ENCODE data around the gene TPI1. TPM values are rescaled to one million over a fixed set of nuclear protein-coding genes. Genes with fewer than 3 reads are reported as not detected.
A peak's percentile ranks its signal among the peaks of the same experiment; 100 is the strongest.

TPI1 gene
- total RNA-seq, 1 experiment from 2014 or later: 1,835 TPM

GRCh38 chr12:6840761-6841515 is 26.4 kb upstream of the TPI1 start, which contains the start of gene GNB3:
Gene GNB3 (plus strand): TSS chr12:6840925. CDS start chr12:6841288, 363 bp downstream.
- no peak for DNase-seq (ENCODE audit: low read depth, low spot score)
- in situ Hi-C loops (cut with HindIII; ENCODE audit: low pct_unique_long_range_greater_than_20kb, low sequenced_read_pairs): no loop called here

GRCh38 chr12:6842075-6842474 is 25.3 kb upstream of the TPI1 start:
- in situ Hi-C loops (cut with HindIII; ENCODE audit: low pct_unique_long_range_greater_than_20kb, low sequenced_read_pairs): no loop called here
- no peak for DNase-seq (ENCODE audit: low read depth, low spot score)

- DNase-seq (ENCODE audit: low read depth, low spot score): no peak
- in situ Hi-C loops (cut with HindIII; ENCODE audit: low pct_unique_long_range_greater_than_20kb, low sequenced_read_pairs): no loop called here
Measured at GRCh38 chr12:6843118-6843902, 24.0 kb upstream of the TPI1 start.

- in situ Hi-C loops (cut with HindIII; ENCODE audit: low pct_unique_long_range_greater_than_20kb, low sequenced_read_pairs): no loop called here
Measured at GRCh38 chr12:6845395-6845794, 21.9 kb upstream of the TPI1 start.

DNA sequence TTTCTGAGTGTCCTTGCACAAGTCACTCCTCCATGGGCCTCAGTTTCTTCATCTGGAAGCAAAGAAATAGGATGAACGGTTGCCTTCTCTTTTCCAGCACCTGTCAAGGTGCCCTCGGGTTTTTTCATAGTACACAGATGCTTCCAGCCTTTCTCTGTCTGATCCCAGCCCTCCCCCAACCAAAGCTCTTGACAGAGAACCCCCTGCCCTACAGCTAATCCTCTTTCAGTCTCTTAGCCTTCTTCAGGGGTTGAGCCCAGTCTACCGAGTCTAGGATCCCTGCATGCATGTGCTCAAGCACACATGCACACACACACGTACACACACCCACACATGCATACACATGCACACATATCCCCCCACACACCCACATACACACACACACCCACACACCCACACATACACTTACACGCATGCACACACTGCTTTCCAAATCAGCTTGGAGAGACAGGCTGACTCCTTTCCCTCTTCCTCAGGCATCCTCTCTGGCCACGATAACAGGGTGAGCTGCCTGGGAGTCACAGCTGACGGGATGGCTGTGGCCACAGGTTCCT is 20.9 kb upstream of the TPI1 start:
- no peak for DNase-seq (ENCODE audit: low read depth, low spot score)
- in situ Hi-C loops (cut with HindIII; ENCODE audit: low pct_unique_long_range_greater_than_20kb, low sequenced_read_pairs): no loop called here

More at GRCh38 chr12:6845395-6845794, 21.9 kb upstream of the TPI1 start:
- DNase-seq (ENCODE audit: low read depth, low spot score): no peak

DNA sequence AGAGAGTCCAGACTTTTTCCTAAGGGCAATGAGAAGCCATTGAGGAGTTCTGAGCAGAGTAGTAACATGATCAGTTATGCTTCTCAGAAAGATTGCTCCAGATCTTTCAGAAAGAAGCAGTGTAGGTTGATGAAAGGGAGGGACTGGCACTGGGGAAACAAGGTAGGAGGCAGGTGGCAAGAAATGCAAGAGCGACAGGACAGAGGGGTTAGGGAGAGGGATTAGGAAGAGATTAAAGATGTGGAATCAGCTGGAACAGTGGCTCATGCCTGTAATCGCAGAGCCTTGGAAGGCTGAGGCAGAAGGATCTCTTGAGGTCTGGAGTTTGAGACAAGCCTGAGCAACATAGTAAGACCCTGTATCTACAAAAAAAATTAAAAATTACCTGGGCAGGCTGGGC is 19.7 kb upstream of the TPI1 start:
- in situ Hi-C loops (cut with HindIII; ENCODE audit: low pct_unique_long_range_greater_than_20kb, low sequenced_read_pairs): no loop called here
- DNase-seq (ENCODE audit: low read depth, low spot score): no peak

- in situ Hi-C loops (cut with HindIII; ENCODE audit: low pct_unique_long_range_greater_than_20kb, low sequenced_read_pairs): no loop called here
- DNase-seq (ENCODE audit: low read depth, low spot score): no peak
Measured at GRCh38 chr12:6849427-6849826, 17.9 kb upstream of the TPI1 start.

DNA sequence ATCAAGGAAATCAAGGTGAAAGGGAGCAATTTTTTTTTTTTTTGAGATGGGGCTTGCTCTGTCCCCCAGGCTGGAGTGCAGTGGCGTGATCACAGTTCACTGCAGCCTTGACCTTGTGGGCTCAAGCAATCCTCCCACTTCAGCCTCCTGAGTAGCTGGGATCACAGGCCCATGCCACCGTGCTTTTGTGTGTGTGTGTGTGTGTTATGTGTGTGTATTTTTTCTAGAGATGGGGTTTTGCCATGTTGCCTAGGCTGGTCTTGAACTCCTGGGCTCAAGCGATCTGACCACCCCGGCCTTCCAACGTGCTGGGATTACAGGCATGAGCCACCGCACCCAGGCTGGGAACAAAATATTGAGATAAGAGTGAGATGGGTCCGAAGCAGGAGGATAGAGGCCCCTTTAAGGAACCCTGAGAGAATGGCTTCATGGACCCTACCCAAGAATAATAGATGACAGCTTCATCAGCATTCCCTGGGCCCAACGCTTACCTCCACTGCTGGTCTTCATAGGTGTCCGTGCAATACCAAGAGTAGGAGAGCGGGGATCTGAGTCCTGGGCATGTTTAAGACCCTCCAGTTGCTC is 17.3 kb upstream of the TPI1 start:
- DNase-seq (ENCODE audit: low read depth, low spot score): no peak
- in situ Hi-C loops (cut with HindIII; ENCODE audit: low pct_unique_long_range_greater_than_20kb, low sequenced_read_pairs): no loop called here

DNA sequence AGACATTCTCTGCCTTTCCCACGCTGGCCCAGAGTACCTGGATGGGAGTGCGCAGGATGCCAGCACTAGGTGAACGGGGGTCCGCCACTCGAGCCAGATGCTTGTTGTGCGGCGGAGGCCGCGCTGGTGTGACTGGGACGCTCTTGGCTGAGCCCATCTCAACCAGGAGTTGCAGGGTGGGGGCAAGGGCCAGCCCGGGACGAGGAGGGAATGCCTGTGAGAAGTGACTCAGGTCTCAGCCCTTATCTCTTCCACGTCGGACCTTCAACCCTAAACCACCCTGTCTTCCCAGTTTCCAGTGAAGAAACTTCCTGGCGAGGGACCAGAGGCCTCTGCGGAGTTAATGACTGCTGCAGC is 16.6 kb upstream of the TPI1 start:
- in situ Hi-C loops (cut with HindIII; ENCODE audit: low pct_unique_long_range_greater_than_20kb, low sequenced_read_pairs): no loop called here
- no peak for DNase-seq (ENCODE audit: low read depth, low spot score)

GRCh38 chr12:6851153-6851920 is 16.0 kb upstream of the TPI1 start, which contains the start of gene CDCA3:
Gene CDCA3 (minus strand): TSS chr12:6851286. CDS start chr12:6850952, 334 bp downstream.
- DNase-seq (ENCODE audit: low read depth, low spot score): peak; percentile 99
- in situ Hi-C loops (cut with HindIII; ENCODE audit: low pct_unique_long_range_greater_than_20kb, low sequenced_read_pairs): no loop called here

DNA sequence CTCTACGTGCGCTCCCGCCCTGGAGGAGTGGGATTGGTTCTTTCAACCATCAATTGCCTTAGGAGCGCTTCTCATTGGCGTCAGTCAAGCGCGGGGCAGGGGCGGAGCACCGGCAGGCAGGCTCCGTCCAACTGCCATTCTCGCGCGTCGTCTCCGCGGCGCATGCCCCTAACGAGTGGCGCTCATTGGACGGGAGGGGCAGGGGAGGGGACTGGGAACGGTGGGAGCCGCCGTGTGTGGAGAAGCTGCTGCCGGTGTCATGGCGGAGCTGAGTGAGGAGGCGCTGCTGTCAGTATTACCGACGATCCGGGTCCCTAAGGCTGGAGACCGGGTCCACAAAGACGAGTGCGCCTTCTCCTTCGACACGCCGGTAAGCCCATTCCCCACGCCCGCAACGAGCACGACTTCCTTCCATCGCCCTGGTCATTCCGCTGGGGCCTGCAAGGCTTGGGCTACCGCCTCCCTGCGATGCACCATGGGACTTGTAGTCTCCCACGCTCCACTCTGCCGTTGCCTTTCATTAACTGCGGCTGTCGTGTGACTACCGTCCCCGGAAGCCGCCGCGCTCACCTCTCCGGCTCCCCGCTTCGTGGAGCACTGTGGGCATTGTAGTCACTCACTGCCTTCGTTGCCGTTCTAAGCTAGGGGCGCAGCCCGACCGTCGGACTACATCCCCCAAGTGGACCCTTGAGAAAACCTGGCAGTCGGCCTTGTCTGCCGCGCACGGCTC is 15.2 kb upstream of the TPI1 start, which contains the start of gene USP5:
USP5 (plus strand) TSS at position 230 of the 730 bp plus-strand sequence; CDS start at position 260, 30 bp downstream.
- in situ Hi-C loops (cut with HindIII; ENCODE audit: low pct_unique_long_range_greater_than_20kb, low sequenced_read_pairs): no loop called here
- DNase-seq (ENCODE audit: low read depth, low spot score): peak; percentile 100

GRCh38 chr12:6852651-6853354 is 14.5 kb upstream of the TPI1 start:
- in situ Hi-C loops (cut with HindIII; ENCODE audit: low pct_unique_long_range_greater_than_20kb, low sequenced_read_pairs): no loop called here
- no peak for DNase-seq (ENCODE audit: low read depth, low spot score)

DNA sequence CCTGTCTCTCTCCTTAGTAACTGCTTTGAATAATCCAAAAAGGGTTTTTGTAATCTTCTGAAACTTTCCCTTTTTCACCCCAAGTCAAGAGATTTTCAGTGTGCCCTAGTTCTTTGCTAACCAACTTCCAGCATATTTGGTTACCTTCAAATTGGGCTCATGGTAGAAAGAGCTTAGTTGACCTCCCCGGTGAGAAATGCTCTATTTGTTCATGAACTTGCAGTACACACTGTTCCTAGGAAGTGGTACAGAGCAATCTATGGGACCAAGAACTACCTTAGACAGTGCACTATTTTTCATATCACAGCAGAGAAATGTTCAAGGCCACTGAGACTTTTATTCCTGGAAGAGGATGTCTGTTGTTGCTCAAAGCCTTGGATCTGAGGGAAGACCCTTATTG is 13.7 kb upstream of the TPI1 start:
- no peak for DNase-seq (ENCODE audit: low read depth, low spot score)
- in situ Hi-C loops (cut with HindIII; ENCODE audit: low pct_unique_long_range_greater_than_20kb, low sequenced_read_pairs): no loop called here

GRCh38 chr12:6854036-6854435 is 13.3 kb upstream of the TPI1 start:
- DNase-seq (ENCODE audit: low read depth, low spot score): no peak
- in situ Hi-C loops (cut with HindIII; ENCODE audit: low pct_unique_long_range_greater_than_20kb, low sequenced_read_pairs): no loop called here

GRCh38 chr12:6855322-6855721 is 12.0 kb upstream of the TPI1 start:
- in situ Hi-C loops (cut with HindIII; ENCODE audit: low pct_unique_long_range_greater_than_20kb, low sequenced_read_pairs): no loop called here
- DNase-seq (ENCODE audit: low read depth, low spot score): no peak

DNA sequence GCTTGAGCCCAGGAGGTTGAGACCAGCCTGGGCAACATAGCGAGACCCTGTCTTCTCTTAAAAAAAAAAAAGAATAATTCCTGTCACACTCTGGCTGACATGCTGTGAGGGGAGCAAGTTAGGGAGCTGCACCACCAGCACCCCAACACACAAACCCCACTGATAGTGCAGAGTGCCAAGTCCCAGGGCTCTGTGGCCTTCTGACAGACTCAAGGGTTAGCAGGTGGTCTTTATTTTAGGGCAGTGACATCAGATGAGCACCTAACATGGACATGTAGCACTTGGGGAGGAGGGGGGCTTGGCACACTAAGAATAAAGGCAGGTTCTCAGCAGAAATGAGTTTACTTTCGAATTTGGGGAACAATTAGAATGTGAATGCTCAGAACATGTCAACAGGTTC is 8.5 kb upstream of the TPI1 start:
- DNase-seq (ENCODE audit: low read depth, low spot score): no peak
- in situ Hi-C loops (cut with HindIII; ENCODE audit: low pct_unique_long_range_greater_than_20kb, low sequenced_read_pairs): no loop called here
